OCI-LY1 (cell line): ENCODE data around the gene KCTD16.

Experiments used
- H2AFZ ChIP-seq: fragments of 200-600 bp; sonication (generic), shearing (Covaris generic); 2 replicates; pipeline ENCODE4 v1.6.0; 2014; ENCODE audit warnings: antibody characterized with exemption, mild to moderate bottlenecking, low read length
- H3F3A ChIP-seq: fragments of 200-600 bp; sonication (generic), shearing (Covaris generic); 2 replicates; pipeline ENCODE4 v1.6.0; 2014; ENCODE audit warnings: mild to moderate bottlenecking, antibody characterized with exemption, low read length, moderate library complexity; ENCODE audit not compliant: insufficient read depth
- H3K27ac ChIP-seq: fragments of 200-600 bp; sonication (generic); 2 replicates; pipeline ENCODE4 v1.5.1; 2014; ENCODE audit warnings: low read length, mixed run types, mild to moderate bottlenecking, low read depth; ENCODE audit not compliant: poor library complexity, severe bottlenecking
- H3K27me3 ChIP-seq: fragments of 200-600 bp; sonication (generic); 2 replicates; pipeline ENCODE4 v1.6.0; 2014; ENCODE audit warnings: antibody characterized with exemption, mild to moderate bottlenecking, low read length, moderate library complexity; ENCODE audit not compliant: insufficient read depth
- H3K36me3 ChIP-seq: fragments of 200-600 bp; sonication (generic); 2 replicates; pipeline ENCODE4 v1.6.1; 2014; ENCODE audit warnings: mild to moderate bottlenecking, antibody characterized with exemption, low read length, moderate library complexity, mixed read lengths; ENCODE audit not compliant: insufficient read depth
- H3K4me1 ChIP-seq: fragments of 200-600 bp; sonication (generic); 2 replicates; pipeline ENCODE4 v1.5.1; 2014; ENCODE audit warnings: mild to moderate bottlenecking, low read length, moderate library complexity; ENCODE audit not compliant: insufficient read depth, severe bottlenecking
- H3K4me2 ChIP-seq: fragments of 200-600 bp; sonication (generic), shearing (Covaris generic); 2 replicates; pipeline ENCODE4 v1.6.1; 2014; ENCODE audit warnings: low read length
- H3K4me3 ChIP-seq: fragments of 200-600 bp; sonication (generic); 2 replicates; pipeline ENCODE4 v1.5.1; 2014; ENCODE audit warnings: low read length, low read depth, mild to moderate bottlenecking, mixed read lengths; ENCODE audit not compliant: poor library complexity, severe bottlenecking
- H3K79me2 ChIP-seq: fragments of 200-600 bp; shearing (Covaris generic); 2 replicates; pipeline ENCODE4 v1.6.1; 2016; ENCODE audit warnings: mixed run types, low read length, mixed read lengths; ENCODE audit not compliant: insufficient read depth
- H3K9ac ChIP-seq: fragments of 200-600 bp; sonication (generic), shearing (Covaris generic); 2 replicates; pipeline ENCODE4 v1.6.1; 2014; ENCODE audit warnings: mild to moderate bottlenecking, low read length, mixed read lengths
- H3K9me2 ChIP-seq: fragments of 200-600 bp; sonication (generic), shearing (Covaris generic); 2 replicates; pipeline ENCODE4 v1.6.1; 2014; ENCODE audit warnings: low read depth, mild to moderate bottlenecking, low read length, mixed read lengths
- H3K9me3 ChIP-seq: fragments of 200-600 bp; shearing (Covaris generic); 2 replicates; pipeline ENCODE4 v1.6.1; 2014; ENCODE audit warnings: low read length, mixed read lengths
- H4K20me1 ChIP-seq: fragments of 200-600 bp; sonication (generic), shearing (Covaris generic); 2 replicates; pipeline ENCODE4 v1.6.0; 2016; ENCODE audit warnings: mild to moderate bottlenecking, low read length; ENCODE audit not compliant: insufficient read depth
- CTCF ChIP-seq: fragments of 200-600 bp; sonication (generic), shearing (Covaris generic); IDR thresholded peaks from 2 replicates; pipeline ENCODE4 v1.5.1; 2017; ENCODE audit warnings: mild to moderate bottlenecking, antibody characterized with exemption, low read length, moderate library complexity, mixed read lengths
- EZH2 ChIP-seq: fragments of 200-600 bp; sonication (generic), shearing (Covaris generic); IDR thresholded peaks from 2 replicates; pipeline ENCODE4 v1.8.0; 2017; ENCODE audit warnings: borderline replicate concordance, mixed run types, mild to moderate bottlenecking, antibody characterized with exemption, low read length, moderate library complexity, mixed read lengths

Gene KCTD16

GRCh38 chr5:144385597-144385996 is 214.9 kb downstream of the KCTD16 start:
- TF ChIP-seq CTCF (no peak), EZH2 (no peak)
- Histone ChIP-seq H3K79me2 (no peaks in the 10 kb centered on the region), H3K36me3 (no peaks in the 10 kb centered on the region), H3K27me3 (no peaks in the 10 kb centered on the region), H3K9me2 (no peaks in the 10 kb centered on the region), H3F3A (no peaks in the 10 kb centered on the region), H3K9ac (no peak overlapping the region), H4K20me1 (no peaks in the 10 kb centered on the region), H3K4me2 (no peak overlapping the region), H3K4me3 (no peak overlapping the region), H3K27ac (no peak overlapping the region), H3K9me3 (no peaks in the 10 kb centered on the region), H3K4me1 (no peaks in the 10 kb centered on the region), H2AFZ (no peak overlapping the region)

DNA sequence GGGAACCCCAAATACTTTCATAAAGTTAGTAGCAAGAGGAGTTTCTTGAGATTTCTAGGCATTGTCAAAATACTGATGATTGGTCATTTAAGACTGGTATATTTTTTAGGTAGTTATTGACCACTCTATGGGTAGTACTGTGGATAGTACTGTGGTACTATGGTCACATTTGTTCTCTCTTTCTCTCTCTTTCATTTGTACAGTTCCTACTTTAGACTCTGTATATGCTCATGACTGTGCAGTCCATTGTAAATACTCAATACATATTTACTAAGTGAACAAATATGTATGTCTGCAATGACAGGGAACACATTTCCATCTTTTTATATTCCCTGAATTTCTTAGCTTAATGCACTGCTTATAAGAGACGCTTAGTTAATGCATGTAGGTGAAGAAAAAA is 215.6 kb downstream of the KCTD16 start:
- no peaks in the 10 kb centered on the region for H4K20me1 ChIP-seq
- TF ChIP-seq CTCF (no peak), EZH2 (no peak)
- H3K27me3 ChIP-seq: no peaks in the 10 kb centered on the region
- H3K36me3 ChIP-seq: no peaks in the 10 kb centered on the region
- H3K9me2 ChIP-seq: no peaks in the 10 kb centered on the region
- H3F3A ChIP-seq: no peaks in the 10 kb centered on the region
- no peaks in the 10 kb centered on the region for H3K4me1 ChIP-seq
- no peaks in the 10 kb centered on the region for H3K79me2 ChIP-seq
- no peaks in the 10 kb centered on the region for H3K9me3 ChIP-seq
- H3K4me3 ChIP-seq: no peak overlapping the region
- H3K9ac ChIP-seq: no peak overlapping the region
- H2AFZ ChIP-seq: no peak overlapping the region
- no peak overlapping the region for H3K4me2 ChIP-seq
- no peak overlapping the region for H3K27ac ChIP-seq

DNA sequence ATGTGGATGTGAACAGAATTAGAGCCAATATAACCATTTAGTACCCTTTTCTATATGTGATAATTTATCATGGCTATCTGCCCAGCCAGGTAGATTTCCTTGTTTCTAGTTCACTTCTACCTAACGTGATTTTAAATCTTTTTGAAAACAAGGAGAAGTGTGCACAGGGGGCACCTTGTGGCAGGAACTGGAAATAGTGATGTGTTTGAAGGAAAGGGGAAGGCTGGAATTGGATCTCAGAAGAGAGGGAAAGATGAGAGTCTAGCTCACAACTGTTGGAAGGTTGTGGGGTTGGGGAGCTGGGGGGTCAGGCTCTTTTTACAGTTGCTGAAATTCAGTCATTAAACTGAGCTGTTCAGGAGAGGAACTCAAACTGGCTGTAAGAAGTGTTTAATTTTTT is 219.5 kb downstream of the KCTD16 start:
- TF ChIP-seq CTCF (peak; percentile 9; the same call in 1 of the 2 replicates), EZH2 (no peak)
- H3K4me2 ChIP-seq: no peak overlapping the region
- H3K4me3 ChIP-seq: no peak overlapping the region
- no peaks in the 10 kb centered on the region for H4K20me1 ChIP-seq
- H3K36me3 ChIP-seq: no peaks in the 10 kb centered on the region
- H3K27ac ChIP-seq: no peak overlapping the region
- H3K9ac ChIP-seq: no peak overlapping the region
- no peaks in the 10 kb centered on the region for H3K9me3 ChIP-seq
- no peaks in the 10 kb centered on the region for H3K27me3 ChIP-seq
- H2AFZ ChIP-seq: no peak overlapping the region
- no peaks in the 10 kb centered on the region for H3K4me1 ChIP-seq
- no peaks in the 10 kb centered on the region for H3F3A ChIP-seq
- H3K79me2 ChIP-seq: no peaks in the 10 kb centered on the region
- H3K9me2 ChIP-seq: no peaks in the 10 kb centered on the region
